T-helper 1 cell treated with Interleukin-12 subunit alpha and Interleukin-12 subunit beta and Interleukin-4 antibody, amounts not matched to agents 30 μg/mL and 1 μg/mL, for 36 hours (primary cell): ENCODE data around the gene CUBN.
A peak's percentile ranks its signal among the peaks of the same experiment; 100 is the strongest.

Experiments used
- H3K27ac Mint-ChIP-seq: one replicate; pipeline ENCODE4 v1.8.0; 2021; ENCODE audit warnings: mild to moderate bottlenecking, mixed read lengths
- H3K27me3 Mint-ChIP-seq: one replicate; pipeline ENCODE4 v1.8.0; 2021; ENCODE audit warnings: low read depth, mixed read lengths
- H3K36me3 Mint-ChIP-seq: one replicate; pipeline ENCODE4 v1.8.0; 2021; ENCODE audit warnings: low read depth, mixed read lengths
- H3K4me1 Mint-ChIP-seq: one replicate; pipeline ENCODE4 v1.8.0; 2021; ENCODE audit warnings: low read depth, mixed read lengths
- H3K4me3 Mint-ChIP-seq: one replicate; pipeline ENCODE4 v1.8.0; 2021; ENCODE audit warnings: mild to moderate bottlenecking, moderate library complexity, mixed read lengths
- H3K9me3 Mint-ChIP-seq: one replicate; pipeline ENCODE4 v1.8.0; 2021; ENCODE audit warnings: mixed read lengths

CUBN gene

DNA sequence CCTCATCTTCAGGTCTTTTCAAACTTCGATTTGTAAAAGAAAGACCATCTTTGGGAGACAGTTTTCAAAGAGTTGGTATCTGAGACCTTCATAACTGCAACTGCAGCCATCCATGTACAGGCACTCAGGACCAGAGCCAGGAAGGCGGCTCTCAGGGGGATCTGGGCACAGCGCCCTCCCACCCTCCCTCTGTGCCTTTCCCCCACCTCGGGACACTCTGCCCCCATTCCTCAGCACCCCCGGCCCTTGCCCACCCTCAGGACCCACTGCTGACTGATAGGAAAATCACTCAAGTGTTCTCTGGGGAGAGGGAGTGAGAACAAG, 143.6 kb downstream of the CUBN start:
- Mint-ChIP-seq H3K4me3 (no peak overlapping the region), H3K27ac (no peak overlapping the region), H3K4me1 (no peaks in the 10 kb centered on the region), H3K36me3 (peaks cover under 1% of the 10 kb centered on the region), H3K27me3 (peaks cover 18% of the 10 kb centered on the region), H3K9me3 (no peaks in the 10 kb centered on the region)

DNA sequence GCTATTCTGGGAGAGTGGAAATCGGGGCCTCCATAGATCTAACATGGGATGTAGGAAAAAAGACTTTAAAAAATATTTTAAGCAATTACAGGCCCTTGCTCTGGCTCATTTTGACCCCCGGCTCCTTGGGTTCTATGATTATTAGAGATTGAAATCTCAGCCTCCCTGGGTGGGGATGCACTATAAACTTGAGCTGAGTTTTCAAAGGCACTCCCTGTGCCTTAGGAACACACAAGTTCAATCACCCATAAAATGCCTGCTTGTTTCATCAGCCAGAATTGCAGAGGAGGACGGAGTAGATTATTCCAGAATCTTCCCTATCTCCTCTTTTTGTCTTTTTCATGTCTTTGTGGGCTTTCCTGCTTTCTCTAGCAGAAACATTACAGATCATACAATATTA, 145.4 kb downstream of the CUBN start:
- Mint-ChIP-seq H3K9me3 (no peaks in the 10 kb centered on the region), H3K4me1 (no peaks in the 10 kb centered on the region), H3K36me3 (no peaks in the 10 kb centered on the region)

DNA sequence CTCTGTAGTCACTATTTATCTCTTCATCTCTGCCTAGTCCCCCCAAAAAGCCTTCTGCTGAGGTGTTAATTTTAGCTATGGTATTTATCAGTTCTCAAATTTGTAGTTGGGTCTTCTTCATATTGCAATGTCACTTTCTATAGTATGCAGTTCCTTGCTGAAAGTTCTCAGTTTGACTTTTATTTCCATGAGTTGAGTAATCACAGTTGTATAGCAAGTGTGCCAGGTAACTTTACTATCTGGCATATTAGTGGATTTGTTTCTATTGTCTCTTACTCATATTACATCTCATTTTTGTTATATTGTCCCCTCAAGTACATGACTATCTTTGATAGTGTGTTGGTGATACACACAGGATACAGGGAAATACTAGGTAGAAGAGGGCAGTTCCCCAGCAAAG, 152.8 kb downstream of the CUBN start:
- Mint-ChIP-seq H3K4me1 (peaks cover 2% of the 10 kb centered on the region), H3K4me3 (no peak overlapping the region), H3K27ac (no peak overlapping the region), H3K27me3 (peaks cover 42% of the 10 kb centered on the region), H3K36me3 (peaks cover 2% of the 10 kb centered on the region), H3K9me3 (no peaks in the 10 kb centered on the region)

More for the DNA sequence above, 145.4 kb downstream of the CUBN start:
- no peak overlapping the region for H3K4me3 Mint-ChIP-seq
- H3K27me3 Mint-ChIP-seq = peaks cover 28% of the 10 kb centered on the region
- no peak overlapping the region for H3K27ac Mint-ChIP-seq

DNA sequence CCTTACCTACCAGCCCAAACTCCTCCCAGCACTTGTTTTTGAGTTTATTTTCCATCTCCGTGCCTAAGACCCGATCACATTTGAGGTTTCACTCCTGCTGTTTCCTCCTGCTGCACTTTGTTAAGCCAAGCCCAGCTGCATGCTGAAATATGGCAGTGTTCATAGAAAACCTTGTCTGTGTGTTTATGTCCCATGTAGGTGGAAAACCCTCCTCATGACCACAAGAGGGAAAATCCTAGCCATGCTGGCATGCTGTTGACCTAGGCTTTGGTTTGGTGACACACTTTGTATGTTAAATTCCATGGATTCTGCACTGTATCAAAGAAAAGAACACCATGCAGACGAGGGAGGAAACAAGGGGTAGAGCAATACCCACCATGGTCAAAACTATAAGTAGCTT, 154.4 kb downstream of the CUBN start:
- Mint-ChIP-seq H3K9me3 (no peaks in the 10 kb centered on the region), H3K36me3 (peaks cover 2% of the 10 kb centered on the region), H3K4me3 (no peak overlapping the region), H3K27ac (no peak overlapping the region), H3K27me3 (peaks cover 40% of the 10 kb centered on the region), H3K4me1 (peaks cover 2% of the 10 kb centered on the region)

DNA sequence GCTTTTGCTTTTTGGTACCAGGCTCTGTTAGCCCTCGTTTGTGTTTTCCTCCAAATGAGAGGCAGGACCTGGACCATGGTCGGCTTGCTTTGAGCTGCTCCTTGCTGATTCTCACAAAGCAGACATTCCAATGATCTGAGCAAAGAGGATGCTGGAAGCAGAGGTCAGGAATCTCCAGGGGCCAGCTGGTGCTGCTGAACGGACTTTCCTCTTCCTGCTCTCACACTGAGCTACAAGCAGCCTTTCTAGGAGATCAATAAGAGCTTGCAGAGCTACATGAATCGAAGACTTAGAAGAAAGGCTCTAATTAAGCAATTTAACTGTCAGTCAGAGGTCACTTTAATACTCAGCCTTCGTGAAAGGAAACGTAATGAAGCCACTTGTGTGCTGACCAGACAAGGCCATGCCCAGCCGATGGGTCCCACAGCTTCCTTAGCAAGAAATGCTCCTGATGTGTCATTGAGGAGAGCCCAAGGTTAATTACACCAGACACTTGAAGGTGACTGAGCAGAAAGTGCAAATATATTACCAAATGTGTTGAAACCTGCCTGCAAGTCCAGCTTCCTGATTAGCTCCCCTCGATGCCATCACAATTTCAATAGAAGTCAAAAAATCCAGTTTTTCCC, 161.1 kb downstream of the CUBN start:
- Mint-ChIP-seq H3K27ac (no peak overlapping the region), H3K27me3 (peaks cover 30% of the 10 kb centered on the region), H3K9me3 (no peaks in the 10 kb centered on the region), H3K4me3 (no peak overlapping the region), H3K36me3 (no peaks in the 10 kb centered on the region), H3K4me1 (peaks cover 20% of the 10 kb centered on the region)

DNA sequence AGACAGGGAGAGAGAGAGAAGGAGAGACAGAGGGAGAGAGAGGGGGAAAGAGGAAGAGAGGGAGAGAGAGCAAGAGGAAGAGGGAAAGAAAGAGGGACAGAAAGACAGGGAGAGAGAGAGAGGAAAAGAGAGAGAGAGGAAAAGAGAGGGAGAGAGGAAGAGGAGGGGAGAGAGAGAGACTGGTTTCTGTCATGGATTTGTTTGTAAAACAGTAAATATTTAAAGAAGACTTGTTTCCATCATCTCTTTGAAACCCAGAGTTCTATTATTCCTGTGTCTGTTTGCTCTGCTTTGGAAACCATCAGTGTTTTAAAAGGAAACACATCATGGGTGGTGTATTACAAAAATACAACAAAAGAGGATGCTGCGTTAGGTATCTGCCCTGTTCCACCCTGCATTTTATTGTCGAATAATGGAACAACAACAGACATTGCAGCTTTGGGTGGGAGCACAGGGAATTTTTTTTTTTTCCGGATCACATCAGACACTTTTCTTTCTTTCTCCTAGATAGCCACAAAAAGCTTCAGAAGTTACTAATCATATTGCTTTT, 161.7 kb downstream of the CUBN start:
- peak overlapping the region; percentile 49 for H3K4me3 Mint-ChIP-seq
- H3K27ac Mint-ChIP-seq = peak overlapping the region; percentile 20
- H3K27me3 Mint-ChIP-seq = peaks cover 29% of the 10 kb centered on the region
- no peaks in the 10 kb centered on the region for H3K36me3 Mint-ChIP-seq
- H3K9me3 Mint-ChIP-seq = no peaks in the 10 kb centered on the region
- H3K4me1 Mint-ChIP-seq = peaks cover 20% of the 10 kb centered on the region

DNA sequence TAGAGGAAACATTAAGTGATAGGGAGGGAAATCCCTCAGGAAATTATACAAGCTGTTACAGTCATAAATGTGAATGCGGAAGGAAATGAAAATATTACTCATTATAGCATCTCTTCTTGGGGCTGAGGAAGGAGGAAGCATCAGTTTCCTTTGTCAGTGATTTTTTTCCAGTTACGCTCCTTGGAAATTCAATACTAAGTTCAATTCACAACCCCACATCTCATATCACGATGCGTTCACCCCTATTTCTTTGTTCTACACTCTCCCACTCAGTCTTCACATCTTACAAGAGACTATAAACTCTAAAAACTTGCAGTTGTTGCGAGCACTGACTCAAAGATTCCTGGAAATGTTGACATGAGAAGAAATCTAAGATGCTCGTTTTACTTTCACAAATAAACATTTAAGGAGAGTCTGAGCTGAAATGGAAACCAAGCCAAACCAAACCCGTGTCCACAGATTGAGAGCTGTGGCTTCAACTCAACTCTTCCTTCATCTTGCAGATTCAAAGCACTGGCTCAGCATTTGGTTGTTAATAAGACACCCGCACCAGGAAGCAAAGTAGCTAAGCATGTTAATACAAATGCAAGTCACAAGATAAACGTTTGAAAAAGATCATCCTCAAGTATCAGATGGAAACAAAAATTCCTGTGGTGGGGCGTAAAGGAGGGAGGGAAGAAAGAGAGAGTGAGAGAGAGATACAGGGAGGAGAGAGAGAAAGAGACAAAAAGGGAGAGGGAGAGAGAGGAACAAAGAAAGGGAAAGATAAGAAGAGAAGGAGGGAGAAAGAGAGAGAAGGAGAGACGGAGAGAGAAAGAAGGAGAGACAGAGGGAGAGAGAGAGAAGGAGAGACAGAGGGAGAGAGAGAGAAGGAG, 162.4 kb downstream of the CUBN start:
- H3K4me1 Mint-ChIP-seq = peaks cover 20% of the 10 kb centered on the region
- no peaks in the 10 kb centered on the region for H3K36me3 Mint-ChIP-seq
- peak overlapping the region; percentile 20 for H3K27ac Mint-ChIP-seq
- H3K27me3 Mint-ChIP-seq = peaks cover 26% of the 10 kb centered on the region
- H3K9me3 Mint-ChIP-seq = no peaks in the 10 kb centered on the region
- H3K4me3 Mint-ChIP-seq = peak overlapping the region; percentile 49

DNA sequence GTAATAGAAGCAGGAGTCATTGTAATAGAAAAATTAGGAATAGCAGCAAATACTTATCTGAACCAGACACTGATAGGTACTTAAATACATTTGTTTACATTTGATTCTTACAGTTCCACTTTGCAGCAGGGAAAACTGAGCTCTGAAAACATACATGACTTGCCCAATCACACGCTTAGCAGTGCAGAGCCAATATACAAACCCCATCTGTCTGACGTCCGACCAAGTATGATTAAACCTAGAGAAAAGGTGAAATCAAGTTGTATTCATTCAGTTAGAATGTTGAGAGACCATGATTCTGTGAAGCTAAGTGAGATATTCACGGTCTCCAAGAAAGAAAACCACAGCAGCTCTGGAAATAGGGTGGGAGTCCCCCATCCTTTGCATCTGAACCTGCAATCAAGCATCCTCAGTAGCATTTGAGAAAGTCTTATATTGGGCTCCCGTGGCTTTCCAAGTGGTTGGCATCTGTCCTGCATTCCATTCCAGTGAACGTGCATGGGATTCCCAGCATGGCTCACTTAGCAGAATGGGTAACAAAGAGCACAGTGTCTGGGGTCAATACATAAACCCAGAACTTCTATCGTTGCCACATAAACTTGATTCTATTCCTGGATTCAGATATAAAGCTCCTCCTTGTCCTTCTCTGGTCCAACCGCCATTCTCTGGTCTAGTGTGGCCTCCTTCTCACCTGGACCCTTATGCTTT, 163.7 kb downstream of the CUBN start:
- H3K9me3 Mint-ChIP-seq = no peaks in the 10 kb centered on the region
- H3K36me3 Mint-ChIP-seq = no peaks in the 10 kb centered on the region
- no peak overlapping the region for H3K4me3 Mint-ChIP-seq
- H3K27me3 Mint-ChIP-seq = peaks cover 21% of the 10 kb centered on the region
- peaks cover 20% of the 10 kb centered on the region for H3K4me1 Mint-ChIP-seq
- H3K27ac Mint-ChIP-seq = no peak overlapping the region

DNA sequence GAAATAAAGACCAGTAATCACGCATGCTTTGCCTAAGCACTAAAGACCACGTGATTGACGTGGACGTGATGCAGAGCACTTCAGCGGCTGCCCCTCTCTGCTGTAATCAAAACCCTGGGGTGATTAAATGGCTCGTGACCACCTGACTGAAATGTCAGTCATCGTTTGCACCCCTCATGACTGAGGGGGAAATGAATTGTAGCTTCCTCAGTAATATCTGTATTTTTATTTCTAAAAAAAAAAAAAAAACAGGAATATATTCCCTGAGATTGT, 164.3 kb downstream of the CUBN start:
- no peaks in the 10 kb centered on the region for H3K9me3 Mint-ChIP-seq
- H3K27me3 Mint-ChIP-seq = peaks cover 23% of the 10 kb centered on the region
- H3K36me3 Mint-ChIP-seq = no peaks in the 10 kb centered on the region
- H3K4me1 Mint-ChIP-seq = peaks cover 20% of the 10 kb centered on the region
- no peak overlapping the region for H3K27ac Mint-ChIP-seq
- H3K4me3 Mint-ChIP-seq = no peak overlapping the region

DNA sequence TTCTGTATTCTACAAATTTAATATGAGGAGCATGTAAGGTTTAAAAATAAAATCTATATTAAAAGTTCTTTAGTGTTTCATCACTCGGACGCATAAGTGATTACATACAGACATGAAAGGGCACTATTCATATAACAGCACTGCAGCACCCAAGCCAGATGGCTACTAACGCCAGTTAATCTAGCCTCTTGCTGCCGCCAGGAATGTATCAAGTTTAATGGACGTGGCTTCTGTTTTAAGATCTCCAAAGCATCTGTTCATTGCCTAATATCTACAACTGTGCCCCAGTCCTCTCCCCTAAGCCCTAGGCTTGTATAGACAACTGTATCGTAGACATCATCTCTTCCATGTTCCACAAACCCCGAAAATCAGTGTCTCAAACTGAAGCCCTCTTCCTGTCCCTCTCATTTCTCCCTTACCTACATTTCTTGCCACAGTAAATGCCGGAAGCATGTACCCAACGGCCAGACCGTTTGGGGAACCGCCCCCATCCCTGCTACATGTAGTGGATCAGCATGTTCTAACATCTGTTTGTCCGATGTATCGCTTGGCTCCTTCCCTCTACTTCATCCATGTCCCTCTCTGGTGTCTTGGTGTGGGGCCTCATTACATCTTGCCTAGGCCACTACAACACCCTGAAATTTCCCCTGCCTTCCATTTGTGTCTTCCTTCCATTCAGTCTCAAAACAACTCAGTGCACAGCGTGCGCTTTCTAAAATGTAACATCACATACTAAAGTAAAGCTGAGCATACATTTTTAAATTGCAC, 164.9 kb downstream of the CUBN start:
- H3K27me3 Mint-ChIP-seq = peaks cover 23% of the 10 kb centered on the region
- no peak overlapping the region for H3K4me3 Mint-ChIP-seq
- H3K9me3 Mint-ChIP-seq = no peaks in the 10 kb centered on the region
- H3K36me3 Mint-ChIP-seq = no peaks in the 10 kb centered on the region
- H3K4me1 Mint-ChIP-seq = peaks cover 20% of the 10 kb centered on the region
- H3K27ac Mint-ChIP-seq = no peak overlapping the region

DNA sequence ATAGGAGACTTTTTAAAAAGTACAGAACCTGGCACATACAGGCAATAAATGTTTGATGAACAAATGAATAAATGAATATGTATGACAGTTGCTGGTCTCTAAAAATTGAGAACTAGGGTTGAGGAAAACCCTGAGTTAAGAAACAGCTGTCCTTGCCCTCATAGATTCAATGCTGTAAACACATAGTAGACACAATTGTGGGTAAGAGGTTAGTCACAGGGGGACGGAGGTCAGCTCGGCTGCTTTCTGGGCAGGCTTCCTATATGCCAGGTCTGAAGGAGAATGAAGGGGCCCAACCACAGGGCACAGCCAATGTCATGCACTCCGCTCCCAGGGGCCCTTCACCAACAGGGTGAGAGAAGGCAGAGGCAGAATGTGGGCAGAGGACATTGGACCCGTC, 169.1 kb downstream of the CUBN start:
- no peaks in the 10 kb centered on the region for H3K4me1 Mint-ChIP-seq
- no peak overlapping the region for H3K4me3 Mint-ChIP-seq
- H3K27me3 Mint-ChIP-seq = peaks cover 28% of the 10 kb centered on the region
- no peaks in the 10 kb centered on the region for H3K9me3 Mint-ChIP-seq
- H3K27ac Mint-ChIP-seq = no peak overlapping the region
- no peaks in the 10 kb centered on the region for H3K36me3 Mint-ChIP-seq

DNA sequence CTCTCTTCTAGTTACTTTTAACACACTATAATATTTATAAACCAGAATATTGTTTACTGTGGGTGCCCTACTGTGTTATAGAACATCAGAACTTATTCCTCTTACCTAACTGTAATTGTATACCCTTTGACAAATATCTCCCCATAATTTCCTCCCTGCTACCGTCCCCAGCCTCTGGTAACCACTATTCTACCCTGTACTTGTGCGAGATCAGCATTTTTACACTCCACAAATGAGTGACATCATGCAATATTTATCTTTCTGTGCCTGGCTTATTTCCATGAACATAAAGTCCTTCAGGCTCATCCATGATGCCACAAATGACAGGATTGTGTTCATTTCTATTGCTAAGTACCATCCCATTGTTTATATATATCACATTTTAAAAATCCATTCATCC, 172.6 kb downstream of the CUBN start:
- H3K4me1 Mint-ChIP-seq = peaks cover 4% of the 10 kb centered on the region
- no peaks in the 10 kb centered on the region for H3K9me3 Mint-ChIP-seq
- peaks cover 28% of the 10 kb centered on the region for H3K27me3 Mint-ChIP-seq
- no peaks in the 10 kb centered on the region for H3K36me3 Mint-ChIP-seq
- H3K4me3 Mint-ChIP-seq = no peak overlapping the region
- H3K27ac Mint-ChIP-seq = no peak overlapping the region

DNA sequence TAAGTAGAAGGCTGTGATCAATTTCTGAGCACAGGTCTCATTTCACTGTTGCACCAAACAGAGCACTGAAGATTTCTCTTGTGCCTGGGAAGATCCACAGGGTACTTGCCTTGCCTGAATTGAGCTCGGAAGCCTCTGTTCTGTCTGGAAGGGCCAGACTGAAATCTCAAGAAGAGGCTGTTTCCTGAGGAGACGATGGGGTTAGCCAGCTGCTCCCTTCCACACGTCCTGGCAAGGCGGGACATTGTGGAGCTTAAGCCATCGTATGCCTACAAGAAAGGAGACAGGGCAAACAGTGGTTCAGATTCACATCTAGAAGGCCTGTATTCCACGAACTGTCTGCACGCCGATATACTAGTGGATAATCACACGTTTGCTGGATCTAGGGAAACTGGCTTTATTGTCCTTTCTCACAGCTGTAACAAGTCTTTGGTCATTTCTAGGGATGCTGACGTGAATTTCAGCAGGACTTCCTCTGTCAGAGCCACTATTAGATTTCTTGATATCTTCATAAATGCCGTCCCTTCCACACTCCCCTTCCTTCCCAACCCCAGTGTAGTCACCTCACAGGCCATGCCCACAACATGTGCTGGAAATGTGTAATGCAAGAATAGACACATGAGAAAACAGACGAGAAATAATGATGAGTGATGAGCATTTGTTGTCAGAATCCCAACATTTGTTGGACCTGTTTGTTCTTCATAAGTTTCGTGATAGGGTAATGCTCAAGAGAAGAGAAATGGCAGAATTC, 175.2 kb downstream of the CUBN start:
- no peaks in the 10 kb centered on the region for H3K9me3 Mint-ChIP-seq
- no peak overlapping the region for H3K4me3 Mint-ChIP-seq
- H3K27me3 Mint-ChIP-seq = peaks cover 31% of the 10 kb centered on the region
- no peaks in the 10 kb centered on the region for H3K36me3 Mint-ChIP-seq
- peaks cover 8% of the 10 kb centered on the region for H3K4me1 Mint-ChIP-seq
- H3K27ac Mint-ChIP-seq = no peak overlapping the region

DNA sequence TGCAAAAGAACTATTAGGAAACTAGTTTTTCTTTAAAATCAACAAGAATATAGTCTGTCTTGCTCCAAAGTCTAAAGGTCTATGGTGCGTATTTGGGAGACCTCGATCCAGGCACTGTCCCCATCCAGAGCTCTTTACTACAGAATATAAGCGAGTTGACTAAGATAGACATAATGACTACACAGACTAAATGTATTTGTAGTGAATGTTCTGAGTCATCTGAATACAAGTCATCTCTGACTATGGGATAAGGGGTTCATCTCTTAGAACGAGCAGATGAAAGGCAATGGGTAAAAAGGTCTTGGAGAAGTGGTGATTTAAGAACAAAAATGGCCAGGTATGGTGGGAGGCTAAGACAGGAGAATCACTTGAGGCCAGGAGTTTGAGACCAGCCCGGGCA, 176.3 kb downstream of the CUBN start:
- Mint-ChIP-seq H3K4me1 (peaks cover 8% of the 10 kb centered on the region), H3K27me3 (peaks cover 33% of the 10 kb centered on the region), H3K9me3 (no peaks in the 10 kb centered on the region), H3K36me3 (no peaks in the 10 kb centered on the region), H3K4me3 (no peak overlapping the region), H3K27ac (no peak overlapping the region)
